Breast epithelium (tissue), 3 donors: ENCODE measurements around the gene ZNF490.
"Not testable (repeated sequence)": the region's sequence is repeated elsewhere in the genome, so short reads cannot be mapped to it uniquely, and the experiment has no call there.

Source experiments
- POLR2A ChIP-seq: fragments of 450-650 bp; IDR thresholded peaks from one replicate; pipeline ENCODE4 v1.6.1; 2016; ENCODE audit warnings: antibody characterized with exemption, mild to moderate bottlenecking, moderate library complexity
- POLR2AphosphoS5 ChIP-seq, 3 donors: sonication (generic); formaldehyde crosslinking; IDR thresholded peaks; one replicate each; pipeline ENCODE4 v1.6.1; 2017; ENCODE audit warnings: antibody characterized with exemption in 3 of 3
- TF ChIP-seq, protein P1 (sequence below), 3 donors: fragments of 450-650 bp; IDR thresholded peaks; one replicate each; pipeline ENCODE4 v1.5.1; 2016 to 2017; ENCODE audit warnings: antibody characterized with exemption in 3 of 3, mild to moderate bottlenecking in 3 of 3, moderate library complexity in 3 of 3

DNA sequence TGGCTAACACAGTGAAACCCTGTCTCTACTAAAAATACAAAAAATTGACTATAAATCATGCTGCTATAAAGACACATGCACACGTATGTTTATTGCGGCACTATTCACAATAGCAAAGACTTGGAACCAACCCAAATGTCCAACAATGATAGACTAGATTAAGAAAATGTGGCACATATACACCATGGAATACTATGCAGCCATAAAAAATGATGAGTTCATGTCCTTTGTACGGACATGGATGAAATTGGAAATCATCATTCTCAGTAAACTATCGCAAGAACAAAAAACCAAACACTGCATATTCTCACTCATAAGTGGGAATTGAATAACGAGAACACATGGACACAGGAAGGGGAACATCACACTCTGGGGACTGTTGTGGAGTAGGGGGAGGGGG, 44.2 kb downstream of the ZNF490 start:
- TF ChIP-seq, protein P1, sequence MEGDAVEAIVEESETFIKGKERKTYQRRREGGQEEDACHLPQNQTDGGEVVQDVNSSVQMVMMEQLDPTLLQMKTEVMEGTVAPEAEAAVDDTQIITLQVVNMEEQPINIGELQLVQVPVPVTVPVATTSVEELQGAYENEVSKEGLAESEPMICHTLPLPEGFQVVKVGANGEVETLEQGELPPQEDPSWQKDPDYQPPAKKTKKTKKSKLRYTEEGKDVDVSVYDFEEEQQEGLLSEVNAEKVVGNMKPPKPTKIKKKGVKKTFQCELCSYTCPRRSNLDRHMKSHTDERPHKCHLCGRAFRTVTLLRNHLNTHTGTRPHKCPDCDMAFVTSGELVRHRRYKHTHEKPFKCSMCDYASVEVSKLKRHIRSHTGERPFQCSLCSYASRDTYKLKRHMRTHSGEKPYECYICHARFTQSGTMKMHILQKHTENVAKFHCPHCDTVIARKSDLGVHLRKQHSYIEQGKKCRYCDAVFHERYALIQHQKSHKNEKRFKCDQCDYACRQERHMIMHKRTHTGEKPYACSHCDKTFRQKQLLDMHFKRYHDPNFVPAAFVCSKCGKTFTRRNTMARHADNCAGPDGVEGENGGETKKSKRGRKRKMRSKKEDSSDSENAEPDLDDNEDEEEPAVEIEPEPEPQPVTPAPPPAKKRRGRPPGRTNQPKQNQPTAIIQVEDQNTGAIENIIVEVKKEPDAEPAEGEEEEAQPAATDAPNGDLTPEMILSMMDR (IDR thresholded peaks at IDR 0.05): not testable (repeated sequence)
- not testable (repeated sequence) for TF ChIP-seq POLR2AphosphoS5 (IDR thresholded peaks at IDR 0.05); POLR2A
